Stomach (tissue), 4 donors: Measurements from ENCODE around the gene RBMS3.

Experiments
- CTCF ChIP-seq, 7 experiments: fragments of 450-650 bp in 4 of 7; fragments of 200-600 bp in 3 of 7; sonication (generic) in 3 of 7; IDR thresholded peaks; one replicate each; pipeline ENCODE4 v1.5.1; 2016 to 2019; ENCODE audit warnings: antibody characterized with exemption in 7 of 7, control low read depth in 2 of 7, mild to moderate bottlenecking in 1 of 7
- EP300 ChIP-seq: sonication (generic); formaldehyde crosslinking; IDR thresholded peaks from one replicate; pipeline ENCODE4 v1.6.1; 2017; ENCODE audit warnings: antibody characterized with exemption
- POLR2A ChIP-seq, 4 donors: fragments of 450-650 bp; IDR thresholded peaks; one replicate each; pipeline ENCODE4 v1.6.1; 2016; ENCODE audit warnings: antibody characterized with exemption in 4 of 4, control low read depth in 2 of 4, mild to moderate bottlenecking in 1 of 4, moderate library complexity in 1 of 4
- POLR2AphosphoS5 ChIP-seq, 3 donors: sonication (generic); formaldehyde crosslinking; IDR thresholded peaks; one replicate each; pipeline ENCODE4 v1.6.1; 2016; ENCODE audit warnings: antibody characterized with exemption in 3 of 3

GRCh38 chr3:29695201-29695600 lies 414.3 kb downstream of the RBMS3 start:
- TF ChIP-seq CTCF (IDR thresholded peaks at IDR 0.05), result no peak
- no peak for TF ChIP-seq POLR2A (IDR thresholded peaks at IDR 0.05)
- TF ChIP-seq POLR2AphosphoS5 (IDR thresholded peaks at IDR 0.05), result no peak
- TF ChIP-seq EP300, result no peak
